Keratinocyte (primary cell): Measurements from ENCODE around the gene CCDC3. TPM values are rescaled to one million over a fixed set of nuclear protein-coding genes. Genes with fewer than 3 reads are reported as not detected.

ENCODE experiments used
- DNase-seq: peaks from one replicate; pipeline ENCODE4 v3.0.0-alpha.2; 2011; ENCODE audit warnings: low read depth, missing footprints, low spot score
- FAIRE-seq: peaks from 2 replicates; lab custom pipeline; 2011; peaks lifted over from hg19 to GRCh38; lab: Jason Lieb, UNC
- H2AFZ ChIP-seq: 2 replicates; pipeline ENCODE4 v1.6.0; 2012; ENCODE audit warnings: low read length, control low read depth, inconsistent platforms; ENCODE audit not compliant: control insufficient read depth
- H3K27ac ChIP-seq: 2 replicates; pipeline ENCODE4 v1.5.1; 2011; ENCODE audit warnings: low read length; ENCODE audit not compliant: control insufficient read depth, insufficient read depth
- H3K27me3 ChIP-seq: 3 replicates; pipeline ENCODE4 v1.6.0; 2011; ENCODE audit warnings: low read length; ENCODE audit not compliant: control insufficient read depth, insufficient read depth; ENCODE audit errors: extremely low read depth
- H3K36me3 ChIP-seq, 2 experiments: 2 replicates in 1 of 2; 3 replicates in 1 of 2; pipeline ENCODE4 v1.5.1; 2011; ENCODE audit warnings: low read length in 2 of 2, mild to moderate bottlenecking in 1 of 2; ENCODE audit not compliant: control insufficient read depth in 2 of 2, insufficient read depth in 2 of 2; ENCODE audit errors: extremely low read depth in 1 of 2
- H3K4me1 ChIP-seq: 3 replicates; pipeline ENCODE4 v1.5.1; 2011; ENCODE audit warnings: low read length; ENCODE audit not compliant: control insufficient read depth, insufficient read depth; ENCODE audit errors: extremely low read depth
- H3K4me2 ChIP-seq: 3 replicates; pipeline ENCODE4 v1.6.0; 2011; ENCODE audit warnings: low read depth, low read length; ENCODE audit not compliant: control insufficient read depth, insufficient read depth; ENCODE audit errors: extremely low read depth
- H3K4me3 ChIP-seq, 3 experiments: fragments of 200-600 bp in 1 of 3; sonication (generic) in 1 of 3; 2 replicates in 2 of 3; 3 replicates in 1 of 3; pipeline ENCODE4 v1.5.1; 2011 to 2016; ENCODE audit warnings: low read length in 3 of 3, mild to moderate bottlenecking in 3 of 3, control low read depth in 2 of 3, inconsistent platforms in 1 of 3, low read depth in 1 of 3, mixed read lengths in 1 of 3, mixed run types in 1 of 3, moderate library complexity in 1 of 3; ENCODE audit not compliant: control insufficient read depth in 2 of 3, insufficient read depth in 2 of 3; ENCODE audit errors: extremely low read depth in 1 of 3
- H3K79me2 ChIP-seq: 2 replicates; pipeline ENCODE4 v1.6.0; 2012; ENCODE audit warnings: low read length; ENCODE audit not compliant: control insufficient read depth, insufficient read depth
- H3K9ac ChIP-seq: 3 replicates; pipeline ENCODE4 v1.6.0; 2011; ENCODE audit warnings: low read length; ENCODE audit not compliant: control insufficient read depth, insufficient read depth; ENCODE audit errors: extremely low read depth
- H3K9me1 ChIP-seq: 3 replicates; pipeline ENCODE4 v1.6.0; 2011; ENCODE audit warnings: low read length; ENCODE audit not compliant: control insufficient read depth, insufficient read depth; ENCODE audit errors: extremely low read depth
- H3K9me3 ChIP-seq: 2 replicates; pipeline ENCODE4 v1.5.1; 2012; ENCODE audit warnings: low read depth, low read length; ENCODE audit not compliant: control insufficient read depth
- H4K20me1 ChIP-seq: 3 replicates; pipeline ENCODE4 v1.6.0; 2011; ENCODE audit warnings: low read length; ENCODE audit not compliant: control insufficient read depth, insufficient read depth; ENCODE audit errors: extremely low read depth
- EZH2 ChIP-seq: IDR thresholded peaks from one replicate; pipeline ENCODE4 v1.6.1; 2012; ENCODE audit warnings: inconsistent platforms, mild to moderate bottlenecking, low read length, moderate library complexity
- dilution Hi-C: fragments of 300-500 bp; cut with MboI; formaldehyde crosslinking; loops from one replicate; pipeline ENCODE4 v1.7.0; 2020; ENCODE audit warnings: low sequenced_read_pairs; ENCODE audit not compliant: extremely low pct_ligation_motif_present
- polyA plus RNA-seq, 5 experiments: library from polyadenylated mRNA; depleted of rRNA in 3 of 5; stranded (reverse) in 3 of 5; stranded (forward) in 1 of 5; unstranded in 1 of 5; fragments of >200 nt; gene quantifications; 1 replicate in 1 of 5; 2 replicates in 3 of 5; 3 replicates in 1 of 5; pipeline versions ENCODE4 v1.2.1 to v1.2.3, GENCODE V29; 2011 to 2012; ENCODE audit warnings: missing spikeins in 2 of 5, low read depth in 1 of 5, low replicate concordance in 1 of 5
- TF ChIP-seq, protein P1 (sequence below), 3 experiments: IDR thresholded peaks in 1 of 3; conservative IDR thresholded peaks in 1 of 3; optimal IDR thresholded peaks in 1 of 3; 2 replicates in 2 of 3; 3 replicates in 1 of 3; pipeline versions ENCODE3 to v1.5.1; 2011; ENCODE audit warnings: low read length in 3 of 3, mild to moderate bottlenecking in 3 of 3, moderate library complexity in 2 of 3, control low read depth in 1 of 3, inconsistent platforms in 1 of 3; ENCODE audit not compliant: insufficient read depth in 2 of 3; ENCODE audit errors: extremely low read depth in 1 of 3

CCDC3 gene
- polyA plus RNA-seq, 1 donor (not counting 4 experiments of a cell fraction or from before 2014, with no cell fraction given) = 0.39 TPM

DNA sequence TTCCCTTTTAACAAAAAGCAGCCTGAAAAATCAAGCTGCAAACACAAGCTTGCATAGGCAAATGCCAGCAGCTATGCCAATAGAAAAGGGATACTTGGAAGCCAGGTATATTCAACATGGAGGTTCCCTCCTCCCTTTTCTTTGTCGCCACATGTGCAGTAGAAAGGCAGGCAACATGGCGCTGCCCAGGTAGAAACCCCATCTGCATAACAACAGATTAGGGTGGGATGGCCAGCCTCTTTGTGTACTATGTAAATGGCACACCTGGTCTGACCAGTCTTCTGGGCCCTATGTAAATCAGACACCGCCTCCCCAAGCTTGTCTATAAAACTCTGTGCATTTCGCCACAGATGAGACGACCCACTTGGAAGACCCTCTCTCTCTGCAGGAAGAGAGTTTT is 58.1 kb downstream of the CCDC3 start:
- no peaks in the 10 kb centered on the region for H3K4me1 ChIP-seq
- H3K27ac ChIP-seq = no peak overlapping the region
- no peaks in the 10 kb centered on the region for H4K20me1 ChIP-seq
- no peaks in the 10 kb centered on the region for H3K9me1 ChIP-seq
- no peak for TF ChIP-seq EZH2
- TF ChIP-seq, protein P1, sequence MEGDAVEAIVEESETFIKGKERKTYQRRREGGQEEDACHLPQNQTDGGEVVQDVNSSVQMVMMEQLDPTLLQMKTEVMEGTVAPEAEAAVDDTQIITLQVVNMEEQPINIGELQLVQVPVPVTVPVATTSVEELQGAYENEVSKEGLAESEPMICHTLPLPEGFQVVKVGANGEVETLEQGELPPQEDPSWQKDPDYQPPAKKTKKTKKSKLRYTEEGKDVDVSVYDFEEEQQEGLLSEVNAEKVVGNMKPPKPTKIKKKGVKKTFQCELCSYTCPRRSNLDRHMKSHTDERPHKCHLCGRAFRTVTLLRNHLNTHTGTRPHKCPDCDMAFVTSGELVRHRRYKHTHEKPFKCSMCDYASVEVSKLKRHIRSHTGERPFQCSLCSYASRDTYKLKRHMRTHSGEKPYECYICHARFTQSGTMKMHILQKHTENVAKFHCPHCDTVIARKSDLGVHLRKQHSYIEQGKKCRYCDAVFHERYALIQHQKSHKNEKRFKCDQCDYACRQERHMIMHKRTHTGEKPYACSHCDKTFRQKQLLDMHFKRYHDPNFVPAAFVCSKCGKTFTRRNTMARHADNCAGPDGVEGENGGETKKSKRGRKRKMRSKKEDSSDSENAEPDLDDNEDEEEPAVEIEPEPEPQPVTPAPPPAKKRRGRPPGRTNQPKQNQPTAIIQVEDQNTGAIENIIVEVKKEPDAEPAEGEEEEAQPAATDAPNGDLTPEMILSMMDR (optimal IDR thresholded peaks at IDR 0.05 in 1 of 3, IDR thresholded peaks at IDR 0.05 in 1 of 3, conservative IDR thresholded peaks at IDR 0.05 in 1 of 3; ENCODE audit: extremely low read depth in 1 of 3, insufficient read depth in 2 of 3, low read length in 3 of 3) = no peak
- H3K79me2 ChIP-seq = no peaks in the 10 kb centered on the region
- H2AFZ ChIP-seq = no peak overlapping the region
- no peaks in the 10 kb centered on the region for H3K27me3 ChIP-seq
- H3K9me3 ChIP-seq = no peaks in the 10 kb centered on the region
- no peak for DNase-seq
- H3K4me3 ChIP-seq = no peak overlapping the region
- no peak overlapping the region for H3K4me2 ChIP-seq
- dilution Hi-C loops = no loop called here
- no peaks in the 10 kb centered on the region for H3K36me3 ChIP-seq
- FAIRE-seq = no peak
- no peak overlapping the region for H3K9ac ChIP-seq

DNA sequence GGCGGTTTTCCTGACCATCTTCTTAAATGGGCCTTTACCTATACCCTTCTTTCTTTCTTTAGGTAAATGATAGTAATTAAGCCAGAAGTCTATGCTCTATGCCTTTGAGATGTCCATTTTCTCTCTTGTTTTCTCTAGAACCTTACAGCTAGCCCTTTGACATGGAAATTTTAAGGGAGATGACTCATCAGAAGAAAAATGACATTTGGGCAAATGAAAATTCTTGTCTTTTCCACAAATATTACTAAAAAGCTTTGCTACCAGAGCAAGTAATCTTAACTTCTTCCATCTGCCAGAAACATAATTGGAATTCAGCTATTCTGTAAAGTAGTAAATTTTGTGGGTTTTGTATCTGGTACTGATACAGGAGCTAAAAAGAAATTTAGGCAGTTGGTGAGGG is 59.5 kb downstream of the CCDC3 start:
- Histone ChIP-seq H4K20me1 (no peaks in the 10 kb centered on the region), H3K4me3 (no peak overlapping the region), H3K9ac (no peak overlapping the region), H3K4me2 (no peak overlapping the region), H3K9me1 (no peaks in the 10 kb centered on the region), H3K79me2 (no peaks in the 10 kb centered on the region), H3K9me3 (no peaks in the 10 kb centered on the region), H3K27ac (no peak overlapping the region), H3K36me3 (no peaks in the 10 kb centered on the region), H3K4me1 (peaks cover 11% of the 10 kb centered on the region), H2AFZ (no peak overlapping the region), H3K27me3 (no peaks in the 10 kb centered on the region)
- FAIRE-seq (no peak), DNase-seq (no peak)
- no peak for TF ChIP-seq EZH2
- TF ChIP-seq, protein P1 (optimal IDR thresholded peaks at IDR 0.05 in 1 of 3, IDR thresholded peaks at IDR 0.05 in 1 of 3, conservative IDR thresholded peaks at IDR 0.05 in 1 of 3; ENCODE audit: extremely low read depth in 1 of 3, insufficient read depth in 2 of 3, low read length in 3 of 3) = no peak
- dilution Hi-C loops = no loop called here
